SK-N-DZ (cell line): Measurements from ENCODE around the gene CBX6.
A peak's percentile ranks its signal among the peaks of the same experiment; 100 is the strongest.

Source experiments
- DNase-seq: peaks from one replicate; pipeline ENCODE4 v3.0.0-alpha.2; 2015; ENCODE audit warnings: low spot score

CBX6 gene

GRCh38 chr22:38841211-38841610 is 30.8 kb downstream of the CBX6 start:
- DNase-seq: no peak

DNA sequence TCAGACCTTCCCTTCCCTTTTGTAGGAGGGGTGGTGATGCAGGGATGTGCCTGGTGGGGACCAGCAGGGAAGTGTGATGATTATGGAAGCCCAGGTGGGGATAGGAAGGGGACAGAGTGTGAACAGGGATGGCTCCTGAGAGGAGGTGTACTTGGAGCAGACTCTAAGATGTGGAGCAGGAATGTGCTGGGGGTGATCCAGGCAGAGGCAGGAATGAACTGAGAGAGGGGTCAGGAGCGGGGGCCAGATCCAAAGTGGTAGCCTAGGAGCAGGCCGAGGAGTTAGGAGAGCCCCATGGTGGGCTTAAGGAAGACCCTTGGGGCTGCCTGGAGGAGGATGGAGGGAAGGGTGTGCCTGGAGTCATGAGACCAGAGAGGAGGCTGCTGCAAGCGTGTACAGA is 31.9 kb downstream of the CBX6 start:
- DNase-seq: no peak

GRCh38 chr22:38839686-38840085 is 32.3 kb downstream of the CBX6 start:
- no peak for DNase-seq

DNA sequence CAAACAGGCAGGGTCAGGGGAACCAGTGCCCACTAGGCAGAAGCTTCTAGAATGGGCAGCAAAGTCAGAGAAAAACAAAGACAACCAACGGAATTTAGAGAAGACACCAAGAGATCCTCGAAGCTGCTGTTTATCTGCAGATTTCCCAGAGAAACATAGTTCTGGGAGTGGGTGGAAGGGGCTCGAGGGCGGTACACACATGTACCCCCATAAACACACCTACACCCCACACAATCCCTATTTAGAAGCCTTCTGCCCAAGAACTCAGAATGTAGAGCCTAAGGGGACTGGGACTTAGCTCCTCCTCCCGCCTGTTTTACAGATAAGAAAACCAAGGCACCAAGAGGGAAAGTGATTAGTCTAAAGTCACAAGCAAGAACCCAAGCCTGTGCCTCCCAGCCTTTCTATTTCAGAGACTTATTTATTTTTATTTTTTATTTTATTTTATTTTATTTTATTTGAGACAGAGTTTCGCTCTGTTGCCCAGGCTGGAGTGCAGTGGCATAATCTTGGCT is 34.5 kb downstream of the CBX6 start:
- DNase-seq: no peak

- DNase-seq: no peak
These were observed 36.1 kb downstream of the CBX6 start for GRCh38 chr22:38835888-38836301.

DNA sequence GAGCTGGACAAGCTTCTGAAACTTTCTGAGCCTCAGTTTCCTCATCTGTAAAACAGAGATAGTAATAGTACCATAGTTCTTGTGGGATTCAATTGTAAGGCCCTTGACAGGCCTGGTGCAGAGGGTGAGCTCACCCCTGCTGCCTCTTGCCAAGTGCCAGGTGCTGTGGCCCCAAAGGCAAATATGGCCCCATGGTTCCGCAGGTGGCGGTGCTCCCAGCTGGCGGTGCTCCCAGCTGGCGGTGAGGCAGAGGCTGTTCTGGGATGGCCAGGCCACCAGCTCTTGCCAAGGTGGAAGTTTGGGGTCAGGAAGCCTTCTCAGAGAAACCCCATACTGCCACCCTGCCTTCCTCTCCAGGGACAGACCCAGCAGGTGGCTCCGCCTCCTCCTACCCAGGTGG is 37.0 kb downstream of the CBX6 start:
- no peak for DNase-seq

DNA sequence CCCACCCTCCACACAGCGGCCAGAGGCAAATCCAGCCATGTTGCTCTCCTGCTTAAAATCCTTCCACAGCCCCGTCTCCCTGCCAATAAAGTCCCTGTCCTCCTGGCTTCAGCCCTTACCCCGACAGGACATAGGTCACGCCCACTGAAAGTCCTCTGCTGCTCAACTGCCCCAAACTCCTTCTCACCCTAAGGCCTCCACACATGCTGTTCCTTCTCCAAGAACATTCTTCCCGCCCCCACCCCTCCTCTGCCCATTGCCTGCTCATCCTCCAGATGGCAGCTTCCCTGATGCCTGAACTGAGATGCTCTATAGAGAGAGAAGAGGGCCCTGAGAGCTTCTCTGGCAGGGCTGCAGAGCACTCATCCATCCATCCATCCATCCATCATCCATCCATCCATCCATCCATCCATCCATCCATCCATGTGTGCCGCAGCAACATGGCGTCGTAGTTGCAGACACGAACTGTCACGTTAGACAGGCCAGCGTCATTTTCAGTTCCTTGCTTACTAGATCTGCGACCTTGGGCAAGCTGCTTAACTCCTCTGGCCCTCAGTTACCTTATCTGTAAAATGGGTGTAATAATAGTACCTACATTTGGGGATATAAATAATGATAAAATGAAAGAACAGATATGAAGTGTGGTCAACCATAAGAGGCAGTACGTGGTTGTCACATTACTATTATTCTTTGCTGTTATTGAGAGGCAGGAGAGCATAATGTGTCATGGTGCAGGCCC is 37.6 kb downstream of the CBX6 start:
- no peak for DNase-seq

DNA sequence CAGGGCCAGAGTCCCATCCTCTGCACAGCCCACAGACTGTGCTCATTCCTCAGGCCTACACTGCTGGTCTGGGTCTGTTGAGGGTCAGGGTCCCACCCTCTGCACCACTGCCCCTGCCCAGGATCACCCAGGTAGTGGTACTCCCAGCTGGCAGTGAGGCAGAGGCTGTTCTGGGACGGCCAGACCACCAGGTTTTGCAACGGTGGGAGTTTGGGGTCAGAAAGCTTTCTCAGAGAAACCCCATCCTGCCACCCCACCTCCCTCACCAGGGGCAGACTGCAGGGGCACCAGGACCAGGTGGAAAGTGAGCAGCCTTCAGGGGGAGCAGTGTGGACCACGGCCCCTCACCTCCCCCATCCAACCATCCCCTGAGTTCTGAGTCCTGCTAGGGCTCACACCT is 39.0 kb downstream of the CBX6 start:
- DNase-seq: no peak

DNA sequence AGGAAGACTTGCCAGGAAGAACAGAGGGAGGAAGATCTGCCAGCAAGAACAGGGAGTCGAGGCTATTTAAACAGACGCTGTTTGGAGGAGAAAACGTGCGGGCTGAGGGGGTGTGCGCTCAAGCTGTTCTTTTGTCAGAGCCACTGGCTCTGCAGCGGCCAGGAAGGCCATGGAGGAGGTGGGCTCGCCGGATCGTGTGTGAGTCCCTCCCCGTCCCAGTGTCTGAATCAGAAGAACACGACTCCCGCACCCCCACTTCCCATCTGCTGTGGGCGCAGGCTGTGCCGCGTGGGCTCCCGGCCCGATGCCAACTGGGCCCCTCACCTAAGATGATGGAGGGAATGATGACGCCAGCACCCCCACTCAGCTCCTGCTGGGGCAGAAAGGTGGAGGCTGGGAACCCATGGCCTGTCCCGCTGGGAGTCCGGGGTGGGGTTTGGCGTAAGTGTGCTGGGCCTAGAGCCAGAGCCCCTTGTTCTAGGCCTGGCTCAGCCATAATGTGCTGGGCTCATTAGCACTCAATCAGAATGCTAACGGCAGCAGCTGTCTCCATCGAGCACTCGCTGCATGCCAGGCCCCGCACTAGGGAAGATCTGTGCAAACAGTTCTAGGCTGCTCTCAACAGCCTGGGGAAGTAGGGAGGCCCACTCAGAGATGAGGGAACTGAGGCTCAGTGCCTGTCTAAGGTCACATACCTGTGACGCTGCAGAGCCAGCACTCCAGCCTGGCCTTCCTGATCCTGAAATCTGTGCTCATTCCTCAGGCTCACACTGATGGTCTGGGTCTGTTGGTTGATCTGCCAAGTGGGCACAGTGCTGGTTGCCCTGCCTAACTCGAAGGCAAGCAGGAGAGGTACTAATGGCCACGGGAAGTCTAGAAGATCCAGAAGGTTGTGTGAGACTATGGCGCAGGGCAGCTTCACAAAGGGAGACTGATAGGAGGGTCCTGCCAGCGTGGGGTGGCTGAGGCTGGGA is 39.7 kb downstream of the CBX6 start:
- no peak for DNase-seq

DNA sequence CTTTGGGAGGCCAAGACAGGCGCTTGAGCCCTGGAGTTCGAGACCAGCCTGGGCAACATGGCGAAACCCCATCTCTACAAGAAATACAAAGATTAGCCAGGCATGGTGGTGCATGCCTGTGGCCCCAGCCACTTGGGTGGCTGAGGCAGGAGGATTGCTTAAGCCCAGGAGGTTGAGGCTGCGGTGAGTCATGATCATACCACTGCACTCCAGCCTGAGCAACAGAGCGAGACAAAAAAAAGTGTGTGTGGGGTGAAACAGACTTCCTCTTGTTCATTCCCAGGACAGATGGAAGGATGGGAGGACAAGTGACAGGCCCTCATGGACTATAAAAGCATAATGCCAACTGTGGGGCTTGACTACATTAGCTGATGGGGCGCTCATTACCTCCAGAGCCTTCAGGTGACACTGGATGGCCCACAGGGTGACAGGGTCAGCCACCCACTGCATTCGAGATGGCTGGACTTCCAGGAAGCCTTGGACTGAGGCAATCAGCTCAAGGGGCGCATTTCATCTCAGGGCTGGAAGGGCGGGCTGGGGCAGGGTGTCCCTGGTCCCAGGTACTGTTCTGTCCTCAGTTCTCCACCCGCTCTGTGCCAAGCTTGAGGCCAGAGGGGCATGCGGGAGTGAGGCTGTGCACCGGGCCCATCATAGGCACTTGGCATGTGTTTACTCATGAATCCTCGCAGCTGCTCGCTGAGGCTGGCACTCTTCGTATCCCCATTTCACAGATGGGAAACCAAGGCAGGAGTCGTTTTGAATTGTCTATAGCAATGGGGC is 40.7 kb downstream of the CBX6 start:
- DNase-seq: no peak

GRCh38 chr22:38830845-38831108 is 41.2 kb downstream of the CBX6 start:
- DNase-seq: no peak

DNA sequence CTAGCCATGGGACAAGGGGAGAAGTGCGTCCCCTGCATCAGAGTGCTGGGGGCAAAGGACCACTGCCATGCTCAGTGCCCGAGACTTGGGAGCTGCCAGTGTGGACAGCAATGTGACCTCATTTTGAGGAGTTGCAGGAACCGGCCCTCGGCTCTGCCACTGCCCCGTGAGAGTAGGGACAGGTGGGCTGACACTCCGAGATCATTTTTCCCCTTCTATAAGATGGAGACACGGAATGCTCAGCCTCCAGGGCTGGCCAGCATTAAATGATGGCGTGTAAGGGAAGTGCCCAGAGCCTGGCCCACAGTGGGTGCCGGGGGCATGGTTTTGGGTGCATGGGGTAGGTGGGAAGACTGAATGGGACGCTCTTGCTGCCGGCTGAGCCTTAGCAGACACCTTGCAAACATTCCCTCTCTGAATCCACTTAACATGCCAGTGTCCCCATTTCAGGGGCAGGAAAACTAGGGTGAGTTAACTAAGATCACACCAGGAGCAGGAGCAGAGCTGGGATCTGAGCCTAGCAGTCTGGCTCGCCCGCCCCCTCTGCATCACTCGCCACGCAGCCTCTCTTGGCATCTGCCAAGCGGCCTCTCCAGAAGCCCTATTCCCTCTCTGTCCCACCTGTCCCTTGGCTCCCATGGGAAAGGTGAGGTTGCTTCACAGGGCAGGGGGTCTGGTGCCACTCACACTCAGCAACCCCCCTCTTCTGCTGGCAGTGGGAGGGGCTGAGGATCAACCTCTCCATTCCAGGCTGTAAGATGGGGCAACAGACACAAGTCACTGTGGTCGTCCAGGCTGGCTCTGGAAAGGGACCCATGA is 41.8 kb downstream of the CBX6 start:
- no peak for DNase-seq

DNA sequence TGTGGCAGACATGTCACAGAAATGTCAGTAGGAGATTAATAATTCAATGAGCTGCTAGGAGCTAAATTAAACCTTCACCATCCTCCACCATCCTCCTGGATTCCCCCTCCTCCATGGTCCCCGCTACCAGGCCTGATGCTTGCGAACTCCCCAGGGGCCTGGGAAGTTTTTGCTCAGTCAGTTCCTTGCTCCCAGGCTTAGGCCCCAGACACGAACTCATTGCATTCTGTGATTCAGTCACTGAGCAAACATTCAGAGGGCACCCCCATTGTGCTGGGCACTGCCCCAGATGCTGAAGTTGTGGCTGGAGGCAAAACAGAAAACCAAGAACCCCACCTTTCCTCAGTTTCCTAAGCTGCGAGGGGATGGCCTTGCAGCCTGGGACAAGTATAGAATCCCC is 42.5 kb downstream of the CBX6 start:
- DNase-seq: no peak

DNA sequence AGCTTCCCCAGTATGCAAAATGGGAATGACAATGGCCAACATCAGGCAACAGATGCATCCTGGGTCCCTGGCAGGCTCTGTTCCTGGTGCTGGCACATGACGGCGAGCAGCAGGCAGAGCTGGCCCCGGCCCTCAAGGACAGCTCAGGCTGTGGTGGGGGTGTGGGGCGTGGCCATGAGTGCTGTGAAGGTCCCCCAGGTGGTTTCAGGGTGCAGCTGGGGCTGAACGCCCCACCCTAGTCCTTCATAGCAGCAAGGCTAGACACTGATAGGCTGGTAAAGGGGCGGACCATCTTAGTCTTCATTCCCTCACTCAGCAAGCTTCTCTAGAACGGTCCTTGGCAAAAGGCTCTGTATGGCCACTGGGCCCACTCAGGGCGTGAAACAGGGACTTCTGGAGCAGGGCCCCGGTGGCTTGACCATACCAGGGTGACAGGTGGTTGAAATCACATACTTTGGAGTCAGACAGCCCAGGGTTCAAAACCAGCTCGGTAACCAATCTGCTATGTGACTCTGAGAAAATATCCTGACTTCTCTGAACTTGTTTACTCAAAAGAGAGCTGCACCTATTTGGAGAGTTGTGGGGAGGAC is 43.3 kb downstream of the CBX6 start:
- no peak for DNase-seq

GRCh38 chr22:38828191-38828590 is 43.8 kb downstream of the CBX6 start:
- DNase-seq: no peak

GRCh38 chr22:38827510-38827909 is 44.5 kb downstream of the CBX6 start:
- no peak for DNase-seq

DNA sequence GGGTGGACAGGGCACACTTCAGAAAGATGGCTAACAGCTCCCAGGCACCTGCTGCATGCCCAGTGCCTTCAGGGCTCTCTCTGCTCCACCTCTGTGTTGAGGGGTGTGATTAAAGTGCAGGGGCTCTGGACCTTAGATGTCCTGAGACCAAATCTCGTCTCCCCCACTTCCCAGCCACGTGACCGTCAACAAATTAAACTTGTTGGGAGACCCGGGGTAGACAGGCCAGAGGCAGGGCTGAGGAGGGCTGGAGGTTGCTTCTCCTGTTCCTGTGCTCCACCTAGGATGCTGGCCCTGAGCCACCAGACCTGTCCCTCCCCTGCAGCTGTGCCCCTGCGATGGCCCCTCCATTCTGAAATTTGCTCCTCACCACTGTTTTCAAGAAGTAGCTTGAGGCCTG is 45.2 kb downstream of the CBX6 start:
- no peak for DNase-seq

GRCh38 chr22:38826386-38826785 is 45.6 kb downstream of the CBX6 start:
- no peak for DNase-seq

- DNase-seq: peak; percentile 30
These were observed 47.4 kb downstream of the CBX6 start for GRCh38 chr22:38824585-38824984.

GRCh38 chr22:38823637-38824036 is 48.4 kb downstream of the CBX6 start:
- no peak for DNase-seq

DNA sequence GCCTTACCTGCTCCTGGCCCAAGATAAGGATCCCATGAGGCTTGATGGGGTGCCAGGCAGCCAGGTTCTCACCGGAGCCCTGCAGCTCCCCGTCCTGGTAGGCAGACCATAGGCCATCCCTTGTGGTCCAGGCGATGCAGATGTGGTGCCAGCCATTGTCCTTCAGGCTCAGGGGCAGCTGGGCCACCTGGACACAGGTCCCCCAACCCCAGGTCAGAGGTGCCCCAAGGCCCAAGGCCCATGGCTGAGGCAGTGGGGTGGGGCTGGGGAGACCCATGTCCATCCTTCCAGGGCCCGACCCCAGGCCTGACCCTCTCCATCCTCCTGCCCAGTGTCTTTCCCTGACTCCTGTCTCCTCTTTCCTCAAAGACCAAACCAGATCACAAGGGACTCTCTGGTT is 48.9 kb downstream of the CBX6 start:
- DNase-seq: no peak
